ENCODE data around the gene CD59. TPM values are rescaled to one million over a fixed set of nuclear protein-coding genes. Genes with fewer than 3 reads are reported as not detected.
A peak's percentile ranks its signal among the peaks of the same experiment; 100 is the strongest.

The CD59 gene
- total RNA-seq, 1 donor from 2014 or later = 718 TPM

- H3K27me3 Mint-ChIP-seq (ENCODE audit: low read depth) = no peaks in the 10 kb centered on the region
- peak; percentile 14 for TF ChIP-seq CTCF (IDR thresholded peaks at IDR 0.05)
- no peaks in the 10 kb centered on the region for H3K36me3 Mint-ChIP-seq (ENCODE audit: low read depth)
- H3K9me3 Mint-ChIP-seq (ENCODE audit: low read depth) = peaks cover 4% of the 10 kb centered on the region
- peak overlapping the region; percentile 64 for H3K4me3 Mint-ChIP-seq (ENCODE audit: unreplicated experiment)
- peak overlapping the region; percentile 99 for H3K27ac Mint-ChIP-seq (ENCODE audit: unreplicated experiment)
- peaks cover 68% of the 10 kb centered on the region for H3K4me1 Mint-ChIP-seq (ENCODE audit: low read depth)
- DNase-seq (ENCODE audit: low spot score) = no peak
Observed at GRCh38 chr11:33692013-33692504, 44.2 kb downstream of the CD59 start.

GRCh38 chr11:33691066-33691864 is 45.0 kb downstream of the CD59 start:
- no peak for DNase-seq (ENCODE audit: low spot score)
- Mint-ChIP-seq H3K27me3 (ENCODE audit: low read depth) (no peaks in the 10 kb centered on the region), H3K36me3 (ENCODE audit: low read depth) (no peaks in the 10 kb centered on the region), H3K4me1 (ENCODE audit: low read depth) (peaks cover 68% of the 10 kb centered on the region), H3K27ac (ENCODE audit: unreplicated experiment) (peak overlapping the region; percentile 99), H3K9me3 (ENCODE audit: low read depth) (peaks cover 4% of the 10 kb centered on the region), H3K4me3 (ENCODE audit: unreplicated experiment) (peak overlapping the region; percentile 64)
- no peak for TF ChIP-seq CTCF (IDR thresholded peaks at IDR 0.05)

GRCh38 chr11:33690290-33691065 is 45.7 kb downstream of the CD59 start:
- Mint-ChIP-seq H3K4me3 (ENCODE audit: unreplicated experiment) (no peak overlapping the region), H3K27ac (ENCODE audit: unreplicated experiment) (peak overlapping the region; percentile 99), H3K36me3 (ENCODE audit: low read depth) (no peaks in the 10 kb centered on the region), H3K27me3 (ENCODE audit: low read depth) (no peaks in the 10 kb centered on the region), H3K9me3 (ENCODE audit: low read depth) (peaks cover 4% of the 10 kb centered on the region), H3K4me1 (ENCODE audit: low read depth) (peaks cover 65% of the 10 kb centered on the region)
- TF ChIP-seq CTCF (IDR thresholded peaks at IDR 0.05) = no peak
- DNase-seq (ENCODE audit: low spot score) = no peak

- no peak for TF ChIP-seq CTCF (IDR thresholded peaks at IDR 0.05)
- no peak for DNase-seq (ENCODE audit: low spot score)
- H3K27me3 Mint-ChIP-seq (ENCODE audit: low read depth) = no peaks in the 10 kb centered on the region
- H3K4me3 Mint-ChIP-seq (ENCODE audit: unreplicated experiment) = no peak overlapping the region
- H3K36me3 Mint-ChIP-seq (ENCODE audit: low read depth) = no peaks in the 10 kb centered on the region
- peak overlapping the region; percentile 99 for H3K27ac Mint-ChIP-seq (ENCODE audit: unreplicated experiment)
- H3K9me3 Mint-ChIP-seq (ENCODE audit: low read depth) = peaks cover 4% of the 10 kb centered on the region
- H3K4me1 Mint-ChIP-seq (ENCODE audit: low read depth) = peaks cover 55% of the 10 kb centered on the region
Observed at GRCh38 chr11:33689501-33689900, 46.7 kb downstream of the CD59 start.

- no peak for TF ChIP-seq CTCF (IDR thresholded peaks at IDR 0.05)
- peaks cover 4% of the 10 kb centered on the region for H3K9me3 Mint-ChIP-seq (ENCODE audit: low read depth)
- H3K36me3 Mint-ChIP-seq (ENCODE audit: low read depth) = no peaks in the 10 kb centered on the region
- H3K4me3 Mint-ChIP-seq (ENCODE audit: unreplicated experiment) = no peak overlapping the region
- peak overlapping the region; percentile 99 for H3K27ac Mint-ChIP-seq (ENCODE audit: unreplicated experiment)
- no peaks in the 10 kb centered on the region for H3K27me3 Mint-ChIP-seq (ENCODE audit: low read depth)
- H3K4me1 Mint-ChIP-seq (ENCODE audit: low read depth) = peaks cover 55% of the 10 kb centered on the region
- no peak for DNase-seq (ENCODE audit: low spot score)
Observed at GRCh38 chr11:33689085-33689484, 47.1 kb downstream of the CD59 start.
